ENCODE data around the gene ARSI. TPM values are rescaled to one million over a fixed set of nuclear protein-coding genes. Genes with fewer than 3 reads are reported as not detected.

The ARSI gene
- total and polyA plus RNA-seq, 8 donors: 0.14 to 0.87 (median 0.24) TPM; not detected in 3

DNA sequence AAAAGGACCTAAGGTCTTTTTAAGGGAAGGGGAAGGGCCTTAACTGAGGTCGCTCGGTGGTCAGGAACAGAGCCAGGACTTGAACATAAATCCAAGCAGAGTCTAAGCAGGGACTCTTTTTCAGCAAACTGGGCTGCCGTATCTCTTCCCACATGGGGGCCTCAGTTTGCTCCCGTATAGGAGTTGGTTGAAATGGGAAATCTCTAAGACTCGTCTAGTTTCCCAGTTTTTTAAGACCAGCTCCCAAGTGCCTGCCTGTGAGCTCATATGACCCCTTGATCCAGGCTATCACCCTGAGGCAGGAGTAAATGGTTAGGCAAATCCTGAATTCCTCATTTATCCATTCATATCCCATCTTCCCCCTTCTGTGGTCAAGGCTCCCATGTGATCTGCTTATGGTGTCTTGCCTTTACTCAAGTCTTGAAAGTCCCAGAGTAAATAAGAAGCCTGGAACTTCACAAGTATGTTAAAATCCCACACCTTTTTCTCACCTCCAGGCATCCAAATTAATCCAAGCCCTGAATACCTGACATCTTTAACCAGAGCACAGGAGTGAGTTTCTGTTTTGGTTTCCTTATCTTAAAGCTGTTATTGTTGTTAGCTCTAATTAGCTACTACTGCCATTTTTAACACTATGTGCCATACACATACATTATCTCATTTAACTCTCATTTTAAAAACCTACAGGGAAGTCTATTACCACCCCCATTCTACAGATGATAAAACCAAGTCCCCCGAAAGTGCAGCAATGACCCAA lies 3.0 kb downstream of the ARSI start:
- Histone ChIP-seq H3K27ac (no peak overlapping the region), H3K9me3 (no peaks in the 10 kb centered on the region), H3K4me3 (no peak overlapping the region), H3K36me3 (no peaks in the 10 kb centered on the region), H3K27me3 (peaks cover 0 to 6% (median 0%) of the 10 kb centered on the region in 4 donors), H3K4me1 (peaks cover 0 to 4% (median 0%) of the 10 kb centered on the region in 3 donors)
- TF ChIP-seq, protein P1, sequence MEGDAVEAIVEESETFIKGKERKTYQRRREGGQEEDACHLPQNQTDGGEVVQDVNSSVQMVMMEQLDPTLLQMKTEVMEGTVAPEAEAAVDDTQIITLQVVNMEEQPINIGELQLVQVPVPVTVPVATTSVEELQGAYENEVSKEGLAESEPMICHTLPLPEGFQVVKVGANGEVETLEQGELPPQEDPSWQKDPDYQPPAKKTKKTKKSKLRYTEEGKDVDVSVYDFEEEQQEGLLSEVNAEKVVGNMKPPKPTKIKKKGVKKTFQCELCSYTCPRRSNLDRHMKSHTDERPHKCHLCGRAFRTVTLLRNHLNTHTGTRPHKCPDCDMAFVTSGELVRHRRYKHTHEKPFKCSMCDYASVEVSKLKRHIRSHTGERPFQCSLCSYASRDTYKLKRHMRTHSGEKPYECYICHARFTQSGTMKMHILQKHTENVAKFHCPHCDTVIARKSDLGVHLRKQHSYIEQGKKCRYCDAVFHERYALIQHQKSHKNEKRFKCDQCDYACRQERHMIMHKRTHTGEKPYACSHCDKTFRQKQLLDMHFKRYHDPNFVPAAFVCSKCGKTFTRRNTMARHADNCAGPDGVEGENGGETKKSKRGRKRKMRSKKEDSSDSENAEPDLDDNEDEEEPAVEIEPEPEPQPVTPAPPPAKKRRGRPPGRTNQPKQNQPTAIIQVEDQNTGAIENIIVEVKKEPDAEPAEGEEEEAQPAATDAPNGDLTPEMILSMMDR (IDR thresholded peaks at IDR 0.05): no peak
- 83 to 87% methylated on average over 6 of the region's 6 CpGs for WGBS, 2 donors
- DNase-seq (no peak), FAIRE-seq (no peak), ATAC-seq (no peak)
- intact Hi-C loops (cut with DNase I): no loop called here

DNA sequence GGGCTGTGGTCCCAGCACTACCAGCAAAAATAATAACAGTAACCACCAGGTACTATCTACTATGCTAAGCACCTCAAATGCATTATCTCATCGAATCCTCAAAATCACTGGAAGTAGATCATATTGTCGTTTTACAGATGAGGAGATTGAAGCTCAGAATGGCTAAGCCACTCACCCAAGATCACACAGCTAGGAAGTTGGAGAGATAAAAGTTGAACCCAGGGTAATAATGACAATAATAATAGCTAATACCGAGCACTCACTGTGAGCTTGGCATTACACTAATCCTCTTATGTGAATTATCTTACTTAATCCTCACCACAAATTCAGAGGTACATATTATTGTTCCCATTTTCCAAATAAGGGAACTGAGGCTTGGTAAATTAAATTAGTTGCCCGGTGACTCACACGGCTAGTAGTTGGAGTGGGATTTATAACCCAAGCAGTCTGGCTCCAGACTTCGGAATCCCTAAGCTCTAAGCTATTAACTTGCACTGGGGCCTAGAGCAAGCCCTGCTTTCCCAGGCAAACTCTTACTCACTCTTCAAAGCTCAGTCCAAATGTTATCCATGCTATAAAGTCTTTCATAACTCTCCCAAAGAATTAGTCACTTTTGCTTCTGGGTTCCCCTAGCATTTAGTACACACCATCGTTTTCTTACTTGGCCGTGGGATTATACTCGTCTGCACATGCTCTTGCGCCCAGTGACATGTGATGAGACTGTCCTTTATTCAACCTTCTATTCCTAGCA lies 3.8 kb downstream of the ARSI start:
- DNase-seq (no peak), FAIRE-seq (no peak), ATAC-seq (peak in 3 of 4 donors; percentile 13 to 28 (median 28))
- H3K27me3 ChIP-seq: peaks cover 0 to 6% (median 0%) of the 10 kb centered on the region in 4 donors
- TF ChIP-seq, protein P1 (IDR thresholded peaks at IDR 0.05): no peak
- no peak overlapping the region for H3K27ac ChIP-seq
- peaks cover 0 to 4% (median 0%) of the 10 kb centered on the region in 3 donors for H3K4me1 ChIP-seq
- no peaks in the 10 kb centered on the region for H3K36me3 ChIP-seq
- H3K4me3 ChIP-seq: no peak overlapping the region
- H3K9me3 ChIP-seq: no peaks in the 10 kb centered on the region
- 83 to 89% methylated on average over 10 of the region's 10 CpGs for WGBS, 2 donors
- intact Hi-C loops (cut with DNase I): no loop called here

DNA sequence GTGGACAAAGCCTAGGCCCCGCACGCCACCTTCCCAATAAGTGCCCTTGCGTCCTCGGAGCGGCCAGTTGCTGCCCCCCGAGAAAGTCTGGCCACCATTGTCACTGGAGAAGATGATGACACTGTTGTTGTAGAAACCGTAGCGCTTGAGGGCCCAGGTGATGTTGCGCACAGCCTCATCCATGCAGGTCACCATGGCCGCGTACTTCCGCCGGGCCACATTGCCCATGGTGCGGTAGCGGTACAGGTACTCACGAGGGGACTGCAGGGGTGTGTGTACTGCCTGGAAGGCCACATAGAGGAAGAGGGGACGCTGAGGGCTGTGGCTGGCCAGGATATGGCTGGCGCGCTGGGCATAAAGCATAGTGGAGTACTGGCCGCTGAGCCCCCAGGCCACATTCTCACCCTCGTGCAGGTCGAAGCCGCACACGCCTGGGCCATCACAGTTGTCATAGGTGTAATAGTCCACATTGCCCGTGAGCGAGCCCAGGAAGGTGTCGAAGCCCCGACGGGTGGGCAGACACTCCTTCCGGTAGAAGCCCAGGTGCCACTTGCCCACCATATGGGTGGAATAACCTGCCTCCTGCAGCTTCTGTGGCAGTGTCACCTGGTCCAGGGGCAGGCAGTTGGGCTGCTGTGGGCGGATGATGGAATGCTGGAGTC lies 4.6 kb downstream of the ARSI start:
- Histone ChIP-seq H3K9me3 (no peaks in the 10 kb centered on the region), H3K4me3 (no peak overlapping the region), H3K36me3 (no peaks in the 10 kb centered on the region), H3K27ac (no peak overlapping the region), H3K27me3 (peaks cover 0 to 6% (median 0%) of the 10 kb centered on the region in 4 donors), H3K4me1 (peaks cover 0 to 4% (median 0%) of the 10 kb centered on the region in 3 donors)
- peak in 1 of 6 donors; percentile 39 for DNase-seq
- TF ChIP-seq, protein P1 (IDR thresholded peaks at IDR 0.05): no peak
- FAIRE-seq: no peak
- 91 to 95% methylated on average over 31 of the region's 31 CpGs for WGBS, 2 donors
- ATAC-seq: no peak
- intact Hi-C loops (cut with DNase I): no loop called here

DNA sequence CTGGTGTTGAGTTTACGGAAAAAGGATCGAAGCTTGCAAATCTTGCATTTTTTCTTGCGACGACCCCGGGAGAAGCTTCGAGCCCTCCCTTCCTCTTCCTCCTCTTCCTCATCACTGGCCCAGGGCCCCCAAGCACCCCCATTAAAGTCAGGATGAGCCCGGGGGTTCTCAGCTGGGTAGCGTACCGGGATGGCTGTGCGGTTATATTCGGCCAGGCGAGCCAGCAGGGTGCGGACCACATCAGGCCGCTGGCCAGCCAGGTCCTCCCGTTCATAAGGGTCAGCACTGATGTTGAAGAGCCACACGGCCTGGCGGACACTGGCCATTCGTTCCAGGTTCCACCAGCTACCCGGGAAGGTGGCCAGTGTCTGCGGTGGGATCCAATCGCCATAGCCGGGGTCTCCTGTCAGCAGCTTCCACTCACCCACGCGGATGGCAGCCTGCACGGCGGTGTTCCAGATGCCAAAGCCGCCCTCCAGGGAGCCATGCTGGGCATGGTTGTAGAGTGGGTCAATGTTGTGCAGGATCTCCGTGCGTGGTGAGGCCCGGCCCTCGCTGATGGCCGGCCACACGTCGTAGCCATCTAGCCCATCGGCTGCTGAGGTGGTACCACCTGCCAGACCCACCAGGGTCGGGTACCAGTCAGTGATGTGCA lies 5.3 kb downstream of the ARSI start:
- peaks cover 0 to 3% (median 0%) of the 10 kb centered on the region in 3 donors for H3K4me1 ChIP-seq
- H3K27me3 ChIP-seq: peaks cover 0 to 6% (median 0%) of the 10 kb centered on the region in 4 donors
- intact Hi-C loops (cut with DNase I): no loop called here
- ATAC-seq (no peak), DNase-seq (peak in 1 of 6 donors; percentile 39), FAIRE-seq (no peak)
- H3K27ac ChIP-seq: no peak overlapping the region
- WGBS, 2 donors: 91 to 96% methylated on average over 33 to 36 of the region's 36 CpGs
- no peaks in the 10 kb centered on the region for H3K36me3 ChIP-seq
- no peak overlapping the region for H3K4me3 ChIP-seq
- TF ChIP-seq, protein P1 (IDR thresholded peaks at IDR 0.05): no peak
- H3K9me3 ChIP-seq: no peaks in the 10 kb centered on the region

Measured in pancreas (tissue), 10 donors.